ENCODE measurements around the gene CAPN1. TPM values are rescaled to one million over a fixed set of nuclear protein-coding genes. Genes with fewer than 3 reads are reported as not detected.

Gene CAPN1
- total and polyA plus RNA-seq, 2 of the 13 experiments (the other 11 are each of a cell fraction or from before 2014, with no cell fraction given) = 57.3 to 82.6 TPM

DNA sequence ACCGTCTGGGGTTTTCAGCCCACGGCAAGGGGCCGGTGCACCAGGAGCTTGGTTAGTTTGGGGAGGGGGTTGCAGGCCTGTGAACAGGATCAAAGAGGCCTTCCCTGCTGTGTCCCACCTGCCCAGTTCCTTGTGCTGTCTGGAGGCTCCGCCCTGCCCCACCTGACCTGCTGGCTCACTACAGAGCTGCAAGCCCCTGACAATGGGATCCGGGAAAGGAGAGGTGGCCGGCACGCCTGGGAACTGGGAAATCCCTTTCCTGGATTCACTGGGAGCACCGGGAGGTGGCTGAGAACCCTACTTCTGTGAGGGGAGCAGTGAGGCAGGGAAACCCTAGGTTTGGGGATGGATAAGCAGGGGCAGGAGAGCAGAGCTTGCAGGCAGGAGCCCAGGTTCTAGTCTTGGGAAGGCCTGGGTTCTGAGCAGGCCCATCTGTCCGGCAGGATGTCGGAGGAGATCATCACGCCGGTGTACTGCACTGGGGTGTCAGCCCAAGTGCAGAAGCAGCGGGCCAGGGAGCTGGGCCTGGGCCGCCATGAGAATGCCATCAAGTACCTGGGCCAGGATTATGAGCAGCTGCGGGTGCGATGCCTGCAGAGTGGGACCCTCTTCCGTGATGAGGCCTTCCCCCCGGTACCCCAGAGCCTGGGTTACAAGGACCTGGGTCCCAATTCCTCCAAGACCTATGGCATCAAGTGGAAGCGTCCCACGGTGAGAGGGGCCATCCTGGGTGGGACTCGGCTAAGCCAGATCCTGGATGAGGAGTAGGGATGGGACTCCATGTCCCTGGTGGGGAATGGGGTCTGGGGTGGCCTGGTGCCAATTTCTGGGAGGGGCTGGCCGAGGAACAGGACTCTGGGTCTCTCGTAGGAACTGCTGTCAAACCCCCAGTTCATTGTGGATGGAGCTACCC is 786 bp downstream of the CAPN1 start (continued):
- TF ChIP-seq, protein P1, sequence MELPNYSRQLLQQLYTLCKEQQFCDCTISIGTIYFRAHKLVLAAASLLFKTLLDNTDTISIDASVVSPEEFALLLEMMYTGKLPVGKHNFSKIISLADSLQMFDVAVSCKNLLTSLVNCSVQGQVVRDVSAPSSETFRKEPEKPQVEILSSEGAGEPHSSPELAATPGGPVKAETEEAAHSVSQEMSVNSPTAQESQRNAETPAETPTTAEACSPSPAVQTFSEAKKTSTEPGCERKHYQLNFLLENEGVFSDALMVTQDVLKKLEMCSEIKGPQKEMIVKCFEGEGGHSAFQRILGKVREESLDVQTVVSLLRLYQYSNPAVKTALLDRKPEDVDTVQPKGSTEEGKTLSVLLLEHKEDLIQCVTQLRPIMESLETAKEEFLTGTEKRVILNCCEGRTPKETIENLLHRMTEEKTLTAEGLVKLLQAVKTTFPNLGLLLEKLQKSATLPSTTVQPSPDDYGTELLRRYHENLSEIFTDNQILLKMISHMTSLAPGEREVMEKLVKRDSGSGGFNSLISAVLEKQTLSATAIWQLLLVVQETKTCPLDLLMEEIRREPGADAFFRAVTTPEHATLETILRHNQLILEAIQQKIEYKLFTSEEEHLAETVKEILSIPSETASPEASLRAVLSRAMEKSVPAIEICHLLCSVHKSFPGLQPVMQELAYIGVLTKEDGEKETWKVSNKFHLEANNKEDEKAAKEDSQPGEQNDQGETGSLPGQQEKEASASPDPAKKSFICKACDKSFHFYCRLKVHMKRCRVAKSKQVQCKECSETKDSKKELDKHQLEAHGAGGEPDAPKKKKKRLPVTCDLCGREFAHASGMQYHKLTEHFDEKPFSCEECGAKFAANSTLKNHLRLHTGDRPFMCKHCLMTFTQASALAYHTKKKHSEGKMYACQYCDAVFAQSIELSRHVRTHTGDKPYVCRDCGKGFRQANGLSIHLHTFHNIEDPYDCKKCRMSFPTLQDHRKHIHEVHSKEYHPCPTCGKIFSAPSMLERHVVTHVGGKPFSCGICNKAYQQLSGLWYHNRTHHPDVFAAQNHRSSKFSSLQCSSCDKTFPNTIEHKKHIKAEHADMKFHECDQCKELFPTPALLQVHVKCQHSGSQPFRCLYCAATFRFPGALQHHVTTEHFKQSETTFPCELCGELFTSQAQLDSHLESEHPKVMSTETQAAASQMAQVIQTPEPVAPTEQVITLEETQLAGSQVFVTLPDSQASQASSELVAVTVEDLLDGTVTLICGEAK (IDR thresholded peaks at IDR 0.05) = no peak
- TF ChIP-seq, protein P1 (CRISPR knock-in tag; IDR thresholded peaks at IDR 0.05) = 0 out of 2 replicates have a peak, but pooled peaks have one; percentile 50
- TF ChIP-seq ZNF720 (CRISPR knock-in tag; IDR thresholded peaks at IDR 0.05) = no peak
- TF ChIP-seq ZBTB7B (CRISPR knock-in tag; IDR thresholded peaks at IDR 0.05) = no peak
- no peak for TF ChIP-seq ATF7 (IDR thresholded peaks at IDR 0.05)
- TF ChIP-seq ATF7 (CRISPR knock-in tag; IDR thresholded peaks at IDR 0.05) = no peak
- TF ChIP-seq ZNF670 (CRISPR knock-in tag; IDR thresholded peaks at IDR 0.05; ENCODE audit: borderline replicate concordance) = no peak
- TF ChIP-seq DMAP1 (CRISPR knock-in tag; IDR thresholded peaks at IDR 0.05) = peak; percentile 49; the same call in 1 of the 2 replicates
- TF ChIP-seq ZNF891 (CRISPR knock-in tag; IDR thresholded peaks at IDR 0.05) = peak; percentile 41; the same call in 1 of the 2 replicates
- 0 out of 2 replicates have a peak, but pooled peaks have one; percentile 5 for TF ChIP-seq NFYB (CRISPR knock-in tag; IDR thresholded peaks at IDR 0.05)
- TF ChIP-seq, protein P2, sequence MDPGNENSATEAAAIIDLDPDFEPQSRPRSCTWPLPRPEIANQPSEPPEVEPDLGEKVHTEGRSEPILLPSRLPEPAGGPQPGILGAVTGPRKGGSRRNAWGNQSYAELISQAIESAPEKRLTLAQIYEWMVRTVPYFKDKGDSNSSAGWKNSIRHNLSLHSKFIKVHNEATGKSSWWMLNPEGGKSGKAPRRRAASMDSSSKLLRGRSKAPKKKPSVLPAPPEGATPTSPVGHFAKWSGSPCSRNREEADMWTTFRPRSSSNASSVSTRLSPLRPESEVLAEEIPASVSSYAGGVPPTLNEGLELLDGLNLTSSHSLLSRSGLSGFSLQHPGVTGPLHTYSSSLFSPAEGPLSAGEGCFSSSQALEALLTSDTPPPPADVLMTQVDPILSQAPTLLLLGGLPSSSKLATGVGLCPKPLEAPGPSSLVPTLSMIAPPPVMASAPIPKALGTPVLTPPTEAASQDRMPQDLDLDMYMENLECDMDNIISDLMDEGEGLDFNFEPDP (CRISPR knock-in tag; conservative IDR thresholded peaks at IDR 0.05) = no peak
- TF ChIP-seq ZNF235 (CRISPR knock-in tag; IDR thresholded peaks at IDR 0.05; ENCODE audit: borderline replicate concordance) = no peak
- TF ChIP-seq SMAD3 (CRISPR knock-in tag; IDR thresholded peaks at IDR 0.05) = no peak
- no peak for TF ChIP-seq SMYD3 (CRISPR knock-in tag; IDR thresholded peaks at IDR 0.05)
- TF ChIP-seq ZSCAN31 (CRISPR knock-in tag; IDR thresholded peaks at IDR 0.05; ENCODE audit: low read depth) = no peak
- TF ChIP-seq, protein P3, sequence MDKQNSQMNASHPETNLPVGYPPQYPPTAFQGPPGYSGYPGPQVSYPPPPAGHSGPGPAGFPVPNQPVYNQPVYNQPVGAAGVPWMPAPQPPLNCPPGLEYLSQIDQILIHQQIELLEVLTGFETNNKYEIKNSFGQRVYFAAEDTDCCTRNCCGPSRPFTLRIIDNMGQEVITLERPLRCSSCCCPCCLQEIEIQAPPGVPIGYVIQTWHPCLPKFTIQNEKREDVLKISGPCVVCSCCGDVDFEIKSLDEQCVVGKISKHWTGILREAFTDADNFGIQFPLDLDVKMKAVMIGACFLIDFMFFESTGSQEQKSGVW (CRISPR knock-in tag; IDR thresholded peaks at IDR 0.05; ENCODE audit: borderline replicate concordance) = no peak
- no peak for TF ChIP-seq ZNF143 (CRISPR knock-in tag; IDR thresholded peaks at IDR 0.05)
- TF ChIP-seq RXRA (CRISPR knock-in tag; IDR thresholded peaks at IDR 0.05) = no peak
